Nucleus accumbens (tissue), 56 donors: ENCODE results near the gene SERPING1.
A peak's percentile ranks its signal among the peaks of the same experiment; 100 is the strongest.

ENCODE experiments used
- DNase-seq, 56 donors: peaks; one replicate each; lab custom pipeline; 2025; lab: John Stamatoyannopoulos, UW

The SERPING1 gene

DNA sequence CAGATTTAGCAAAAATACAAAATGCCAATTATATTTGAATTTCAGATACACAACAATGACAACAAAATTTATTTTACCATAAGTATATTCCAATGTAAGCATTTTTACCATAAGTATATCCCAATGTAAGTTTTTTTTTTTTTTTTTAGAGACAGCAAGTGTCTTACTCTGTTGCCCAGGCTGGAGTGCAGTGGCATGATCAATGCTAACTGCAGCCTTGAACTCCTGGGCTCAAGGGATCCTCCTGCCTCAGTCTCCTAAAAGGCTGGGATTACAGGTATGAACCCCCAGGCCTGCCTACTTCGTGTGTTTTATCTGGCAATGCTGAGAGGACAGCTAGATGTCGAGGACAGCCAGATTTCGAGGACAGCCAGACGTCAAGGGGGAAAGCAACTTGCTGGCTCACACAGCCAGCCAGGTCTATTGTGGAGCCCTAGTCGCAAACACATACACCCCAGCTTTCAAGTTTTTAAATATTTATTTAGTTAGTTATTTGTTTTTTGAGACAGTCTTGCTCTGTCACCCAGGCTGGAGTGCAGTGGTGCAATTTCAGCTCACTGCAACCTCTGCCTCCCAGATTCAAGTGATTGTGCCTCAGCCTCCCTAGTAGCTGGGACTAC is 1.1 kb upstream of the SERPING1 start:
- no peak for DNase-seq

DNA sequence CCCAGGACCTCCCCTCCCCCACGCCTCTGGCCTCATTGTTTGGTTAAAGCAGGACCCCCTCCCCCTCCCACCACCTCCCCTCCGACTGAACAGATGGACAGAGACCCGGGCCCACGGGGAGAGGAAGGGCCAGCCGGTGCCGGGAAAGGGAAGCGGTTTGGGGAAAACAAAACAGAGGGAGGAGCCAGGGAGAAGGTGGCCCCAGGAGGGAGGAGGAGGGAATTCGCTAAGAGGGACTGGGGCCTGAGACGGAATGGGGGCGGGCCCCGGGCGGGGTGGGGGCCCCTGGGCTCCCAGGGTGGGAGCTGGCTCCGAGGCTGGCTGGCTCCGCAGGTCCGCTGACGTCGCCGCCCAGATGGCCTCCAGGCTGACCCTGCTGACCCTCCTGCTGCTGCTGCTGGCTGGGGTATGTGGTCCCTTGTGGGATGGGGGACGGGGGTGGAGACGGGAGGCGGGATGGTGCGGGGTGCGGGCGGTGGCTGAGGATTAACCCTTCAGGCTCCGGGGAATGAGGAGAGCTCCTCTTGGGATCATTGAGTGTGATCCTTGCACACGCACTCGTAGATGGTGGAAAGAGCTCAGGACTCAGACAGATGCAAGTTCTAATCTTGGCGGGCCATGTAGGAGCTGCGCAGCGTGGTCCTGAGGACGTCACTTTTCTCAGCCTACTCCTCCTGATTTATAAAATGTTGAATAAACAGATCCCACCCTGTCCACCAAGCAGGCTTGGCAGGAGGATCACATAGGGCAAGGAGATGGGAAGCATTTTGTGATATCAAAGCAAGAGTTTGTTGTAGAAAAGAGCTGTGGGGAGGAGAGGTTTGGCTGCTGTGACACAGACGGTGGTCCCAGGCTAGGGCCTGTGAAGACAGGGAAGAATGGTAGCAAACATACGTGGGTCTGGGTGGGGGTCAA is 688 bp downstream of the SERPING1 start:
- peak in 47 of 56 donors; percentile 2 to 56 (median 19) for DNase-seq

DNA sequence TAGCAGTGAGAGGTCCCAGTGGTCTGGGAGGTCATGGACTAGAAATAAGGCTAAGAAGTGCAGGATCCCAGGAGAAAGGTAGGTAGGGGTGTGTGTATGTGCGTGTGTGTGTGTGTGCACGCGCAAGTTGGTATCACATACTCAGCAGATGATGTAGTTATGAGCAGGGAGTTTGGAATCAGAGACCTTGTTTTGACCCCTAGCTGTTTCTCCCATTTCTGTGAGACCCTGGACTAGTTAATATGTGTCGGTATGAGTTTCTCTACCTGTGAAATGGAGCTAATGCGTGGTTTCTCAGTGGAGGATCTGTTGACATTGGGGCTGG is 1.3 kb downstream of the SERPING1 start:
- DNase-seq = peak in 1 of 56 donors; percentile 0

DNA sequence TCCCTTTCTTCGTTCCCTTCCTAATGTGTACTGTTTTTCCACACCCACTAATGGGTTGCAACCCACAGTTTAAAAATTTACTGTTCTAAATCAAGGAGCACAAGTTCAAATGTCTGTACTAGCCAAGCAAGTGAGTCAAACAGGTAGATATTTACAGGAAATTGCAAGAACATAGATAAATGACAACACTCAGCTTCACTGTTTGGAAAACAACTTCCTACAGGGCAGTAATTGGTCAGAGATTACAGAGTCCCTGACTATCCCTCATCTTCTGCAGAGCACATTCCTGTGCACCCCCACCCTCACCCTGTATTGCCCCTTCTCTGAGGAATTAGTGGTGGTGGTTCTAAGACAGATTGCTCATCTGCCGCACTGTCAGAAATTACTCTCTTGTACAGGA is 1.9 kb downstream of the SERPING1 start:
- no peak for DNase-seq

DNA sequence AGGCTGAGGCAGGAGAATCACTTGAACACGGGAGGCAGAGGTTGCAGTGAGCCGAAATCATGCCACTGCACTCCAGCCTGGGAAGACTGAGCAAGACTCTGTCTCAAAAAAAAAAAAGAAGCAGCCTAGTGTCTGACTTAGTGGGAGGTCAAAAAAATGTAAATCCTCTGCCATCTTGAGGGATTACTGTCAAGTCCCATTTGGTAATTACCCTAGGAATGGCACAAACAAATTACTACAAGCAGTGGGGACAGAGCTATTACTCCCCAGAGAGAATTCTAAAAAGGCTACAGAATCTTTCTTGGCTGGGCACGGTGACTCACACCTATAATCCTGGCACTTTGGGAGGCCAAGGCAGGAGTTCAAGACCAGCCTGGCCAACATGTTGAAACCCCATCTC is 3.8 kb downstream of the SERPING1 start:
- no peak for DNase-seq

DNA sequence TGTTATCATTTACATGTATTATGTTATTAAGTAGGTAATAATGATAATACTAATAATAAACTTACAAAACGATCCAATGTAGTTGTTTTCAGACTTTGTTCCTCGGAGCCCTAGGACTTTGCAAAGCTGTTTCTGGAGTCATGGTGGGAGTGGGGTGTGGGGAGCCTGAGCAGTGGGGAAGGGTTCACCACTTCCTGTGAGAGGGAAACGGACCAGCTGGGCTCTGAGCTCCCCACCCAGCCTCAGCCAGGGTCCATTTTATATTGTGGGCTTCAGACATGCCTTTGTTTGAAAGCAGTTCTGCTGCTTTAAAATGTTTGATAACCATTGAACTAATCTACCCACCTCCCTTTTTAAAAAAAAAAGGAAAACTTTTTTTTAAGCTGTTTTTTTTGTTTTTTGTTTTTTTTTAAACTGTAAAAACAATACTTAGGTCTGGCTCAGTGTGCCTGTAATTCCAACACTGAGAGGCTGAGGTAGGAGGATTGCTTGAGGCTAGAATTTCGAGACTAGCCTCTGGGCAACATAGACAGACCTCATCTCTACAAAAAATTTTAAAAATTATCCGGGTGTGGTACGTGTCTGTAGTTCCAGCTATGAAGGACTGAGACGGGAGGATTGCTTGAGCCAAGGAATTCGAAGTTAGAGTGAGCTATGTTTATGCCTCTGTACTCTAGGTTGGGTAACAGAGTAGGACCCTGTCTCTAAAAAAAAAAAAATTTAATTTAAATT is 7.0 kb downstream of the SERPING1 start:
- DNase-seq = no peak

DNA sequence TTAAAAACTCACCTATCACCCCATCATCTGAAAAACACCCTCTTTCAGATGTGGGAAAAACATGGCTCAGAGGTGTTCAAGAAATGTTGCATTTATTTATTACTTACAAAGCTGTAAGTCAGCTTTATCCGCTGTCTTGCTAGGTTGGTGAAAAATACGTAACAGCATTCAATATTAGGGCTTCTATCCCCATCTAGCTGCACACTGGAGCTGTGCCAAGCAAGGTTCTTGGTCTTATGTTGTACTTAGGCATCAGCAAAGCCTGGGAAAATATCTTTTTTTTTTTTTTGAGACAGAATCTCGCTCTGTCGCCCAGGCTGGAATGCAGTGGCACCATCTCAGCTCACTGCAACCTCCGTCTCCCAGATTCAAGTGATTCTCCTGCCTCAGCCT is 7.5 kb downstream of the SERPING1 start:
- no peak for DNase-seq

DNA sequence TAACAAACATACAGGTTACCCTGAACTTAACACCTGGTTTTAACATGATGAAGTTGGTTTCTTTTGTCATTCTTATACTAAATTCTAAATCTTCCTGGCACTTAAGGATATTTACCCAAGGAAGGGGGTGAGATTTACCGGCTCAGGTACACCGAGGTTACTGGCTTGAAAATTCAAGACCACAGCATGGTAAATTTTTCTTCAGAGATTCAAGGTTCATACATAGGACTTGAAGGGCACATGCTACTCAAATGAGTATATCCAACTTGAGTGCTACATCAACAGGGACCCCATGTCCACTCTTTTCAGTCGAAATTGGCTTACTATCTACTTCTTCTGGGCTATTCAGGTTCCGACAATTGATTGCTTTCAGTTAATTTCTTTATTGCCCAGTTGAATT is 12.7 kb downstream of the SERPING1 start:
- no peak for DNase-seq

DNA sequence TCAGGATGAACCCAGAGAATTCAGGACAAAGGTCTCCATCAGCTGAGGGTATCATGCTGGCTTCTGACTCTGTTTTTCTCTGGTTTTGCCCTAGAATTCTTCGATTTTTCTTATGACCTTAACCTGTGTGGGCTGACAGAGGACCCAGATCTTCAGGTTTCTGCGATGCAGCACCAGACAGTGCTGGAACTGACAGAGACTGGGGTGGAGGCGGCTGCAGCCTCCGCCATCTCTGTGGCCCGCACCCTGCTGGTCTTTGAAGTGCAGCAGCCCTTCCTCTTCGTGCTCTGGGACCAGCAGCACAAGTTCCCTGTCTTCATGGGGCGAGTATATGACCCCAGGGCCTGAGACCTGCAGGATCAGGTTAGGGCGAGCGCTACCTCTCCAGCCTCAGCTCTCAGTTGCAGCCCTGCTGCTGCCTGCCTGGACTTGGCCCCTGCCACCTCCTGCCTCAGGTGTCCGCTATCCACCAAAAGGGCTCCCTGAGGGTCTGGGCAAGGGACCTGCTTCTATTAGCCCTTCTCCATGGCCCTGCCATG is 16.8 kb downstream of the SERPING1 start:
- no peak for DNase-seq

DNA sequence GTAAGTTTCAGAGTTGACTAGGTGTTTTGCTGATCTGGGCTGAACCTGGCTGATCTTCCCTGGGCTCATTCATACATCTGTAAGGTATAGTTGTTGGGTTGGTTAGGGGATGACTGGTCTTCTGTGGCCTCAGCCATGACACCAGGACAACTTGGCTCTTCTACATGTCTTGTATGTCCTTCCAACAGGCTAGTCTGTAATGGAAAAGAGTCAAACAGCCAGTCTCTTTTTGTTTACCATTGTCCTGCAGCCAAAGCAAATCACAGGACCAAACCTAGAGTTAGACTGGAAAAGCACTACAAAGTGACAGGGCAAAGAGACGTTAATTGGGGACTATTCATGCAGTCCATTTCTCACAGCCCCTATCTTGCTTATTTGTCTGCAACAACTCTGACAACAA is 17.8 kb downstream of the SERPING1 start:
- no peak for DNase-seq

DNA sequence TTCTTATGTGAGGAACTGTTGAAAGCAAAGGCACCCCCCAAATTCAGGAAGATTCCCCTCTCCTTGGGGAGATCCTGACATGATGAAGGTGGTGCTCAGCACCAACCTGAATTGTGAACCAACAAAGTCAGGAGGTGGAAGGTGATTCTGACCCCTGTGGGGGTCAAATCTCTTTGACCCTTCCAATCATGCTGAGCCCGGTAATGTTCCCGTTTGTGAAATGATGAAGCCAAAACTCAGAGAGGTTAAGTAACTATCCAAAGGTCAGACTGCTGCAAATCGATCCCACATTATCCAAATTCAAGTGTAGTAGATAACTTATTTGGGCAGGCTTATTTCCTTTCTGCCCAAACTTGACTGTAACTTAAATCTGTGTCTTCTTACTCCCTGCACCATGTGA is 19.1 kb downstream of the SERPING1 start:
- no peak for DNase-seq

DNA sequence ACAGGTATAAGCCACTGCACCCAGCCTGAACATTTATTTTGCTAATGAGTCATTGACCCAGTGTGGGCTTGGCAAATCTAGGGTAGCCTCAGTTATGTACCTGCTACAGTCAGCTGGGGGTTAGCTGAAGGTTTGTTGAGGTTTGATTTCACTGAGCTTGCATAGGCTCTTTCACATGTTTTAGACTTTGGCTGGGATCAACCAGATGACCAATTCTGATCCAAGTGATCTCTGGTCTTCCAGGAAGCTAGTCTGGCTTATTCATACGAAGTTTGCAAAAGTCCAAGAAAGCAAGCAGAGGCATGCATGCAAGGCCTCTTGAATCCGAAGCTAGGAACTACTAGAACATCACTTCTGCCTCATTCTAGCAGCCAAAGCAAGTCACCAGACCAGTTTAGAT is 21.0 kb downstream of the SERPING1 start:
- no peak for DNase-seq

DNA sequence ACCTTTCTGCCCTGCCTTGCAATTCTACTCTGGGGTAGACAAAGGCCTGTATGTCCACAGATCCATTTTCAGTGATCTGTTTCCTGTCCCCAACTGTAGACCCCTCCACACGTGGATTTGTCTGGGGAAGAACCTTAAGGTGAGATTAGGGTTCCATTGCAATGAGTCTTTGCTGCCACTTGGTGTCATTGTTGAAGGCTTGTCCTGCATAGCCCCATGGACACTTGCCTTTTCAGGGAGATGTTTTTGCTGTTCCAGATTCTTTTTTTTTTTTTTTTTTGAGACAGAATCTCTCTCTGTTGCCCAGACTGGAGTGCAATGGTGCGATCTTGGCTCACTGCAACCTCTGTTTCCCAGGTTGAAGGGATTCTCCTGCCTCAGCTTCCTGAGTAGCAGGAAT is 21.8 kb downstream of the SERPING1 start:
- no peak for DNase-seq

DNA sequence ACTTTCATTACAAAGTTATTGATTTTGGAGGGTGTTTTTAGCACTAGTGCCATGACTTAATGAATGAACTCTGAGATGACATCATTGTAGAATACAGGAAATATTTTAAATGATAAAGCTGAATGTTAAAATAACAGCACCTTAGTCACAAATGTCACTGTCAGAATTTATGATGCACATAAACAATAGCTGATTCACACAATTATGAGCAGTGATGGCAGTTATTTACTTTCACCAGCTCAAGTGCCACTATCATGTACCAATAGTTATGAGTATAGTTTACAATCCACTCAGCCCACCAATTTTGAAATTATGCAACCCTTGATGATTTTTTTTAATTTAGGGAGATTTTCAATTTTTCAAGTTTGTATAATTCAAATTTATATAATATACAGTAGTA is 23.0 kb downstream of the SERPING1 start:
- DNase-seq = no peak

DNA sequence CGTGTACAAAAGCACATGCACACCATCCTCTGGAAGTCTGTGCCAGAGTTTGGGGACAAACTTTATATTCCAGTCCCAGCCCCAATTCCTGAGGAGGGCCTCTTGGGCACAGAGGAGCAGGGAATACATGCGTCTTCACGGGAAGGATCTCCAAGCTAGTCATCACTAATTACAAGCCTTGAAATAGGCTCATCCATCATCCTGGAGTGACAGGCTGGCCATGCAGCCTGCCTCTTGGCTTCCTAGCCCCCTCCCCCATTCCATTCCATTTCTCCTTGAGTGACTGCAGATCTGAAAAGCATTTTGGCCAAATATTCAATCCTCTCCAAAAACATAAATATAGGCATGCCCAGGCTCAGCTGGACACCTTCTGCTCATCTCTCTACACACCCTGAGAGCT is 24.8 kb downstream of the SERPING1 start:
- DNase-seq = no peak

DNA sequence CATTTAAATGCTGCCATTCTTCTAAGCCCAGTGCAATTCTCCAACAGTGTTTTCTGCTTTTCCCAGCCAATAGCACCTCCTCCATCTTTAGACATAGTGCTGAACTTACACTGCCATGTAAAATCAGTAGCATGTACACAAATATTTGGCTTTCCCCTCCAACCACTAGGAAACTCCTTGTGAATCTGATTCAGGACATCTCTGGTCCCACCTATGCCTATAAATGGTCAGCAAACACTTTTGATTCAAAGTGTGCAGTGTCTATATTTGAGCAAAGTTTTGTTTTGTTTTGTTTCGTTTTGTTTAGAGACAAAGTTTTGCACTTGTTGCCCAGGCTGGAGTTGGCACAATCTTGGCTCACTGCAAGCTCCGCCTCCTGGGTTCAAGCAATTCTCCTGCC is 27.4 kb downstream of the SERPING1 start:
- no peak for DNase-seq

DNA sequence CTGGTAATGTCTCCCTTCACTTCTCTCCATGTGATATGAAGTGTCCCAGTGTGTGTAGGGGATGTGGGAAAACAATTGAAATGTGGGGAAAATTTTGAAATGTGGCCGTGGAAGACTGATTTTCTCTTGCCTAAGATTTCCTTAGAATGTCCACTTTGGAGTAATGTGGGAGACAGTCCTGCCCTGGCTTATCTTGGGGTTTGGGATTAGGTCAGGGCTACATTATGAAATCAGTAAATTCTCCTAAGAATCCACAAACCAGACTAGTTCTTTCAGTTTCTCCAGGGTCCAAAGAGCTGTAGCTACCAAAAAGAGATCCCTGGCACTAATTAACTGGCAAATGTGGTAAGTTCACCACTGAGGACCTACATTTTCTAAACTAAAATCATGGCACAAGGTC is 29.4 kb downstream of the SERPING1 start:
- DNase-seq = no peak

DNA sequence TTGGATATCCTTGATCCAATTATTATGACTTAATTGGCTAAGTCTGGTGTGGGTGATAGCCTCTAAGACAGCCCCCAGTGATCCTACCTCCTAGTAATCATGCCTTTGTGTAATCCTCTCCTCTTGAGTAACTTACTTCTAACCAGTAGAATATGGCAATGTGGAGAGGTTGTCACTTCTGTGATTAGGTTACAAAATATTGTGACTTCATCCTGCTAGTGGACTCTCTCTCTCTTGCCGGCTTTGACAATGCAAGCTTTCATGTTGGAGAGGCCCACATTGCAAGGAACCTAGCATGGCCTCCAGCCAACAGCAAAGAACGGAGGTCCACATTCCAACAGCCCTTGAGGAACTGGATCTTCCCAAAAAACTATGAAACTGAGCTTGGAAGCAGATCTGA is 32.7 kb downstream of the SERPING1 start:
- DNase-seq = no peak

DNA sequence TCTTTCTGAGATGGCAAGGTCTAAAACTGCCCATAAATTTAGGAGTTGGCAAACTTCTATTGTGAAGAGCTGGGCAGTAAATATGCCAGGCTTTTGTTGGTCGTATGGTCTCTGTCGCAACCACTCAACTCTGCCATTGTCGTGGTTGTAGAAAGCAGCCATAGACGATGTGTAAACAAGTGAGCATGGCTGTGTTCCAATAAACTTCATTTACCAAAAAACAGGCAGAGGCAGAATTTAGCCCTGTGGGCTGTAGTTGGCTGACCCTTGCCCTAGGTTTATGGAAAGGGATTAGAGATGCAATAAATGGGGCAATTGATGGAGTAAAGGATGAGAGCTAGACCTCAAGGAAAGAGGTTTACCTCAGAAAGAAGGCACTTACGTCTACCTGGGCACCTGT is 34.6 kb downstream of the SERPING1 start:
- no peak for DNase-seq

DNA sequence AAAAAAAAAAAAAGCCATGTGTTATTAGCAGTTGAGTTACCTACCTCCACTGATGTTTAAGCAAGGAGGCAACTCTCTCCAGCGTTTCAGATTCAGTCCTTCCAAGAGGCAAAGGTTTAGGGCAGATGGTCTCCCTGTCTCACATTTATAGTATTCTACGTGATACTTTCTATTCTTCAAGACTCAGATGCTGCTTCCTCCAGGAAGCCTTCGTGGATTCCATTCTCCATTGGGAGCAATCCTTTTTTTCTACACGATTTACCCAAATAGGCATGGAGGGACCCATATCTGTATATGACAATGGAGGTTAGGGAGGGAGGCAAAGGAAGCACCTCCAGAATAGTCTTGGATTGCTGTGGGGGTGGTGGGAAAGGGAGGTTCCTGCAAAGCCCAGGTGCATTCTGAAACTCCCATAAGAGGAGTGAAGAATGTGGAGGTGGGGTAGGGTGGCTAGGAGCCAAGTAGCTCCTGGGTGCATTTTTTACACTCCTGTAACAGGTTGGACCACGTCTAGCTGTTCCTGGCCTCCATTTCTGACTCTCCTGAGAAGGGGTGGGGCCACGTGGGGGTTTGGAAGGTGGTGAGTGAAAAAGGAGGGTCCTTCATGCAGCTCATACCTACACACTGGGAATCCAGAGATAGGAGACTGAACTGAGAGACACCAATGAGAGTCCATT is 36.0 kb downstream of the SERPING1 start:
- no peak for DNase-seq

DNA sequence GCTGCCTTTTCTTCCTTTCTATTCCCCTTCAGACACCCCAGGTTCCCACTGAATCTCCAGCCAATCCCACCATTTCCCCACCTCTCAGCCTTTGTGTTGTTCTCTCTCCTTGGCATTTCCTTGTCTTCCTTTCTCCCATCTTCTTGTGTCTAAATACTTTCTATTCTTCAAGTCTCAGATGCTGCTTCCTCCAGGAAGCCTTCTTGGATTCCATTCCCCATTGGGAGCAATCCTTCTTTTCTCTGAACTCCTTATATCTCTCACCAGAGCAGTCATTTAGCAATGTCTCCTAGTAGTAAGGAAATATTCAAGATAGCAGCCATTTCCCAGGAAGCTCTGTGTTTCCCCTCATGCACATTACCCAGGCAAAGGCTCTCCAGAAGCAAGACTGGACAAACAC is 36.8 kb downstream of the SERPING1 start:
- no peak for DNase-seq
